ENCODE measurements around the gene SLC16A3.

Gene SLC16A3

GRCh38 chr17:82241926-82242697 is 13.3 kb downstream of the SLC16A3 start:
- DNase-seq, result no peak
- peaks cover 67% of the 10 kb centered on the region for H3K4me1 Mint-ChIP-seq (ENCODE audit: low read depth)
- H3K9me3 Mint-ChIP-seq, result no peaks in the 10 kb centered on the region
- no peaks in the 10 kb centered on the region for H3K27me3 Mint-ChIP-seq
- peaks cover 76% of the 10 kb centered on the region for H3K36me3 Mint-ChIP-seq (ENCODE audit: low read depth)
- H3K27ac Mint-ChIP-seq, result peak overlapping the region; percentile 88
- no peak overlapping the region for H3K4me3 Mint-ChIP-seq

- Mint-ChIP-seq H3K27me3 (no peaks in the 10 kb centered on the region), H3K27ac (peak overlapping the region; percentile 88), H3K9me3 (no peaks in the 10 kb centered on the region), H3K36me3 (ENCODE audit: low read depth) (peaks cover 78% of the 10 kb centered on the region), H3K4me3 (no peak overlapping the region), H3K4me1 (ENCODE audit: low read depth) (peaks cover 69% of the 10 kb centered on the region)
- no peak for DNase-seq
Observed at GRCh38 chr17:82242698-82242976, 13.8 kb downstream of the SLC16A3 start.

DNA sequence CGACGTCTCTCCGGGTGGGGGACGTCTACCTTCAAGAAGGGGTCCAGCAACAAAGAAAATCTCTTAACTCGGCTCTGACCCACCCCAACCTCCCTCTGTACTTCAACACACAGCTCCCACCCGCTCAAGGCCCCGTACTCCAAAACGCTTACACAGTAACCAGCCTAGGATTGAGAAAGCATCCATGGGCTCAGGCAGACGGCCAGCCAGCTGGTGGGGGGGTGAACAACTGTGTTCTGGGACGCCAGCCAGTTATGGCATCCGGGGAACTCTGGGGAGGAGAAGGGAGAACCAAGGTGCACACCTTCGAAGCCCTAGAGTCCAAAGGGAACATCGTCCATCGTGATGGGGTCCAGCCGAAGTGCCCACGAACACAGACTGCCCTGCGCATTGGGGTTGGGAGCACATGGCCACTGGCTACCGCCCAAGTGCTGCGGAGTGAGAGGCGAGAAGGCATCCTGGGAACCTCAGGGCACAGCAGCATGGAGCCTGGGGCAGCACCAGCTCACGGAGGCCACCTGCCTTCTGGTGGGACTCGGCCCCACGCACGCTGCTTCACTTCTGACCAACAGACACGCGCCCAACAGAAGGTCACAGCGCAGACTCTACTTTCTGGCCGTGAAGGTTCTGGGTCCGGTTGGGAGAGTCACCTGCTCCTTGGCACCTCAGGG is 14.3 kb downstream of the SLC16A3 start:
- Mint-ChIP-seq H3K27ac (peak overlapping the region; percentile 88), H3K27me3 (no peaks in the 10 kb centered on the region), H3K36me3 (ENCODE audit: low read depth) (peaks cover 82% of the 10 kb centered on the region), H3K4me1 (ENCODE audit: low read depth) (peaks cover 73% of the 10 kb centered on the region), H3K4me3 (no peak overlapping the region), H3K9me3 (no peaks in the 10 kb centered on the region)
- DNase-seq, result no peak

DNA sequence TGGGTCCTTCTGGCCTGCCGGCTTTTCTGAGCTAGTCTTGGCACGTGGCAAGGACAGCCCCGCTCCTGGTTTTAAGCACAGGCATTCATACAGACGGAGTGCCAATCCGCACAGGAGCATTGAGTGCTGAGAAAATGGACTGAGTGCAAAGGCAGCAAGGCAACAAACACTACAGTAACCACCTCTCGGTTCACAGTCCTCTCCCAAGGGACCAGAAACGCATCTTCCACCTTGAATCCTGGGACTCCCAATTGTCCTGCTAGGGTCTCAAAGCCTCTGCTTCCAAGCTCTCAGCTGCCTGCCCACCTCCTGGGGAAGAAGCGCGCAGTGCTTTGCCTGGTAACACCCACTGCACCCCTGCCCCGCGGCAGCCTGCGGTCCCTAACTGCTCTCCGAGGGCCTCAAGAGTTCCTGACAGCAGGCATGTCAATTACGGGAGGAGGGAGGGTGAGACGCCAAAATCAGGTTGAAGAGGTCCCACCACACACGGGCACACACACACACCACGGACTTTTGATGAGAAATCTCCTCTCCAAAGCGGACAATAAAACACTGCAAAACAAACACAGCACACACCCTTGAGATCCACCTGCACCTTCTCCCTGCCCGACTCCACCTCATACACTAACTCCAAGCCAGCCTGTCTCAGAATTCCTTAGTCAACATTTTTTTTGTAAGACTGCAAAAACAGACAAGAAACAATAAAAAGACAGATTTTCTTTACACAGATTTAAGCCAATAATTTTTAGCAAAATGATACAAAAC is 15.0 kb downstream of the SLC16A3 start:
- Mint-ChIP-seq H3K27ac (peak overlapping the region; percentile 88), H3K4me3 (no peak overlapping the region), H3K27me3 (no peaks in the 10 kb centered on the region), H3K36me3 (ENCODE audit: low read depth) (peaks cover 84% of the 10 kb centered on the region), H3K9me3 (no peaks in the 10 kb centered on the region), H3K4me1 (ENCODE audit: low read depth) (peaks cover 67% of the 10 kb centered on the region)
- no peak for DNase-seq

- no peak for DNase-seq
- Mint-ChIP-seq H3K4me3 (no peak overlapping the region), H3K27me3 (no peaks in the 10 kb centered on the region), H3K9me3 (no peaks in the 10 kb centered on the region), H3K4me1 (ENCODE audit: low read depth) (peaks cover 61% of the 10 kb centered on the region), H3K36me3 (ENCODE audit: low read depth) (peaks cover 85% of the 10 kb centered on the region), H3K27ac (peak overlapping the region; percentile 88)
Observed at GRCh38 chr17:82244413-82245133, 15.7 kb downstream of the SLC16A3 start.

GRCh38 chr17:82245134-82246039 is 16.5 kb downstream of the SLC16A3 start:
- H3K9me3 Mint-ChIP-seq, result no peaks in the 10 kb centered on the region
- peak overlapping the region; percentile 89 for H3K27ac Mint-ChIP-seq
- peaks cover 53% of the 10 kb centered on the region for H3K4me1 Mint-ChIP-seq (ENCODE audit: low read depth)
- H3K36me3 Mint-ChIP-seq (ENCODE audit: low read depth), result peaks cover 91% of the 10 kb centered on the region
- no peak for DNase-seq
- no peak overlapping the region for H3K4me3 Mint-ChIP-seq
- H3K27me3 Mint-ChIP-seq, result no peaks in the 10 kb centered on the region

- Mint-ChIP-seq H3K4me3 (no peak overlapping the region), H3K36me3 (ENCODE audit: low read depth) (peaks cover 91% of the 10 kb centered on the region), H3K4me1 (ENCODE audit: low read depth) (peaks cover 46% of the 10 kb centered on the region), H3K27me3 (no peaks in the 10 kb centered on the region), H3K27ac (peak overlapping the region; percentile 89), H3K9me3 (no peaks in the 10 kb centered on the region)
- DNase-seq, result no peak
Observed at GRCh38 chr17:82246040-82246364, 17.2 kb downstream of the SLC16A3 start.

DNA sequence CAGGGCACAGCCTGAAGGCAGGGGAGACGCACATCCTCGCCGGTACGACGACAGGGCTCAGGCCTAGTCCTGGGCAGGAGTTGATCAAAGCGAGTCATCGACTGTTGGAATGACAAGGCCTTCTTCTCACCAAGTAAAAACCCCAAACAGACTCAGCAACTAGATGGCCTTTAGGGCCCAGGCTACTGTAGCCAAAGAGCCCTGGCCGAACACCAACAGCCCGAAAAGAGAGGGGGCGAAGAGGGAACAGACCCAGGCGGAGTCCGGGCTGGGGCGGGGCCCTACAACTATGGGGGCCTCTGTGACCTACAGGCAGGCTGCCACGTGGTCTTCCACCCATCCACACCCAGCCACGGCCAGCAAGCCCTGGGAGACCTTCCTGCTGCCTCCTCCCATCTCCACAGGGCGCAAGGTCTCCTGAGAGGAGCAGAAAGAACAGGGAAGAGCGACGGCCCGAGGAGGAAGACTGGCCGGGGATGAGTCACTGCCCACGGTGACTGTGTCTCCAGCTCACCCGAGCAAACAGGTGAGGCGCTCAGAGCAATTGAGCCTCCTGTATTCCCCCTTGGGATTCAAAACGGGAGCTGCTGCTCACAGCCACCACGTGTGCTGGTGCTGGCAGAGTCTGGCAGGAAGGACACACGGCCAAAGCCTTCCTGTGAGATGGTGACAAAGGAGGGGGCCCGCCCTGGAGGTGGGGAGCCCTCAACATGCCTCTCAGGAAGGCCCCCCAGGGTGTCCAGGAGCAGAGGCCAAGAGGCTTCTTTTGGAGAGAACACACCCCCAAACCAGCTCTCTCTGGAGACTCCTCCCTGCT is 17.7 kb downstream of the SLC16A3 start:
- peak overlapping the region; percentile 89 for H3K27ac Mint-ChIP-seq

DNA sequence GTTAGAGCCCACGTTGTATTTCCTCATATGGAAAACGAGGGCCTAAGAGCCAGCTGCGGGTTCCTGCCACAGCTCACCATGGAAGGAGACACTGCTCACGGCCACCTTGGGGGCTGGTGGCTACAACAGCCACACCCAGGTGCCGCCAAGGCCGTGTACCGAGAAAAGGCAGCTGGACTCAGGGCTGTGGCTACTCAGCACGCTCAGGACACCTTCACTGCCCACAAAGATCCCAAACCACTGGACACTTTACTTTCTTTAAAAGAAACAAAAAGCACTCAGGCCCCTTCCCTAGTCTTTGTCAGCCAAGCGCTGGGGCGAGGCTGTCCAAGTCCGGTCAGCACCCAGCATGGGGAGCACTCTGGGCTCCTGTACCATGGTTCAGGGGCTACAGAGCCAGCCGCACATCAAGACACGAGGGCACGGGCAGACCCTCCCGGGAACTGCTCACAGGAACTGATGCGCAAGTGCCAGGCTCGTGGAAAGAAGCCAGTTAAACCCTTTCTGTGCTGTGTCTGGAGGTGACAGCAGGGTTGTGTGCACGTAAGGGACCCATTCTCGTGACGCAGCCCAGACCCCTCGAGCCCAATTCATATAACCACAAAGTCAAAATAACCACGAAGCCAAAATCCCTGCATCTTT is 18.5 kb downstream of the SLC16A3 start:
- H3K9me3 Mint-ChIP-seq, result no peaks in the 10 kb centered on the region
- H3K4me3 Mint-ChIP-seq, result no peak overlapping the region
- H3K4me1 Mint-ChIP-seq (ENCODE audit: low read depth), result peaks cover 33% of the 10 kb centered on the region
- peaks cover 98% of the 10 kb centered on the region for H3K36me3 Mint-ChIP-seq (ENCODE audit: low read depth)
- peak overlapping the region; percentile 89 for H3K27ac Mint-ChIP-seq
- H3K27me3 Mint-ChIP-seq, result no peaks in the 10 kb centered on the region
- no peak for DNase-seq

More for the DNA sequence above, 17.7 kb downstream of the SLC16A3 start:
- Mint-ChIP-seq H3K36me3 (ENCODE audit: low read depth) (peaks cover 94% of the 10 kb centered on the region), H3K4me3 (no peak overlapping the region), H3K4me1 (ENCODE audit: low read depth) (peaks cover 41% of the 10 kb centered on the region), H3K9me3 (no peaks in the 10 kb centered on the region), H3K27me3 (no peaks in the 10 kb centered on the region)
- no peak for DNase-seq

- no peak overlapping the region for H3K4me3 Mint-ChIP-seq
Observed at GRCh38 chr17:82247856-82248671, 19.2 kb downstream of the SLC16A3 start.

GRCh38 chr17:82248815-82249674 is 20.2 kb downstream of the SLC16A3 start:
- DNase-seq, result no peak
- H3K4me3 Mint-ChIP-seq, result no peak overlapping the region
- H3K27ac Mint-ChIP-seq, result peak overlapping the region; percentile 77
- peaks cover 18% of the 10 kb centered on the region for H3K4me1 Mint-ChIP-seq (ENCODE audit: low read depth)
- H3K36me3 Mint-ChIP-seq (ENCODE audit: low read depth), result peaks cover 93% of the 10 kb centered on the region
- no peaks in the 10 kb centered on the region for H3K9me3 Mint-ChIP-seq
- H3K27me3 Mint-ChIP-seq, result no peaks in the 10 kb centered on the region

More at GRCh38 chr17:82247856-82248671, 19.2 kb downstream of the SLC16A3 start:
- no peak for DNase-seq
- H3K36me3 Mint-ChIP-seq (ENCODE audit: low read depth), result peaks cover 98% of the 10 kb centered on the region
- no peaks in the 10 kb centered on the region for H3K9me3 Mint-ChIP-seq
- H3K27me3 Mint-ChIP-seq, result no peaks in the 10 kb centered on the region
- H3K4me1 Mint-ChIP-seq (ENCODE audit: low read depth), result peaks cover 26% of the 10 kb centered on the region
- peak overlapping the region; percentile 89 for H3K27ac Mint-ChIP-seq
